IMR-90 (cell line): Measurements from ENCODE around the gene ABHD2.

Source experiments
- BHLHE40 ChIP-seq: fragments of 150-350 bp; IDR thresholded peaks from 2 replicates; pipeline ENCODE4 v1.6.1; 2016; ENCODE audit warnings: mild to moderate bottlenecking, low read depth, low read length
- CEBPB ChIP-seq: IDR thresholded peaks from 2 replicates; pipeline ENCODE4 v1.6.1; 2012; ENCODE audit warnings: low read depth, low read length, improper control_type of control experiment
- CTCF ChIP-seq: conservative IDR thresholded peaks from 2 replicates; pipeline ENCODE4 v1.5.1; 2012; ENCODE audit warnings: mild to moderate bottlenecking, low read depth, low read length, improper control_type of control experiment
- MAFK ChIP-seq: IDR thresholded peaks from 2 replicates; pipeline ENCODE4 v1.6.1; 2012; ENCODE audit warnings: low read depth, low read length, improper control_type of control experiment
- MXI1 ChIP-seq: IDR thresholded peaks from 2 replicates; pipeline ENCODE4 v1.6.1; 2012; ENCODE audit warnings: low read depth, mild to moderate bottlenecking, low read length, moderate library complexity, borderline replicate concordance
- RFX5 ChIP-seq: IDR thresholded peaks from 2 replicates; pipeline ENCODE4 v1.8.0; 2012; ENCODE audit warnings: low read depth, mild to moderate bottlenecking, low read length, moderate library complexity
- SMC3 ChIP-seq: fragments of 150-350 bp; IDR thresholded peaks from 2 replicates; pipeline ENCODE4 v1.6.1; 2016; ENCODE audit warnings: low read depth, mild to moderate bottlenecking, antibody characterized with exemption, low read length, moderate library complexity

GRCh38 chr15:89196241-89196640 lies 108.0 kb downstream of the ABHD2 start:
- TF ChIP-seq CTCF (no peak), RFX5 (no peak), SMC3 (no peak), MAFK (no peak), BHLHE40 (no peak), MXI1 (no peak), CEBPB (no peak)
